Psoas muscle (tissue), 8 donors: ENCODE results near the gene HTR7. TPM values are rescaled to one million over a fixed set of nuclear protein-coding genes. Genes with fewer than 3 reads are reported as not detected.
A peak's percentile ranks its signal among the peaks of the same experiment; 100 is the strongest.

Experiments used
- ATAC-seq, 4 donors: fragments of 200-7000 bp; cut with Tn5 transposase; one replicate each; pipeline ENCODE4 v1.9.1; 2020; ENCODE audit warnings: moderate library complexity in 3 of 4, mild to moderate bottlenecking in 2 of 4
- DNase-seq, 2 donors: peaks; one replicate each; pipeline ENCODE4 v3.0.0-alpha.2; 2020
- H3K27ac ChIP-seq: fragments of 200-600 bp; one replicate; pipeline ENCODE4 v1.8.0; 2022
- H3K27me3 ChIP-seq, 3 donors: fragments of 200-600 bp in 1 of 3; one replicate each; pipeline versions ENCODE4 v1.6.1 to v1.8.0; 2013 to 2022; ENCODE audit warnings: low read length in 2 of 3, mild to moderate bottlenecking in 2 of 3, moderate library complexity in 1 of 3; ENCODE audit not compliant: insufficient read depth in 3 of 3
- H3K36me3 ChIP-seq, 2 donors: fragments of 200-600 bp in 1 of 2; one replicate each; pipeline versions ENCODE4 v1.6.1 to v1.8.0; 2013 to 2022; ENCODE audit warnings: low read depth in 1 of 2, mild to moderate bottlenecking in 1 of 2, moderate library complexity in 1 of 2; ENCODE audit not compliant: insufficient read depth in 1 of 2
- H3K4me1 ChIP-seq: fragments of 200-600 bp; one replicate; pipeline ENCODE4 v1.8.0; 2022
- H3K4me3 ChIP-seq: fragments of 200-600 bp; one replicate; pipeline ENCODE4 v1.8.0; 2022; ENCODE audit warnings: mild to moderate bottlenecking
- H3K9me3 ChIP-seq: fragments of 200-600 bp; one replicate; pipeline ENCODE4 v1.8.0; 2022
- WGBS, 3 donors: extraction: QIAGEN DNeasy Blood & Tissue Kit; methylation state at CpG; one replicate each; pipeline versions ENCODE4 v1.1.6 to v1.1.7; 2013; 5-methylcytosine and 5-hydroxymethylcytosine counted together
- intact Hi-C, 2 donors: fragments of 100-400 bp; cut with DNase I; formaldehyde crosslinking; loops; one replicate each; pipeline versions ENCODE4 v1.11.0 to v1.14.2; 2022
- polyA plus RNA-seq, 3 donors: library from polyadenylated mRNA; stranded (reverse); fragments of 200-250 nt; gene quantifications; one replicate each; pipeline ENCODE4 v1.2.3, GENCODE V29; 2013
- total RNA-seq, 4 donors: library from RNA; stranded (reverse); fragmentation: NEBNext Ultra II Directional in 2 of 4; extraction: Animal tissue kit (Norgen Biotek cat#: 25700) in 2 of 4; gene quantifications; one replicate each; pipeline versions ENCODE4 v1.2.1 to v1.2.4, GENCODE V29; 2021 to 2023
- TF ChIP-seq, protein P1 (sequence below): fragments of 200-600 bp; IDR thresholded peaks from one replicate; pipeline ENCODE4 v1.8.0; 2022; ENCODE audit warnings: antibody characterized with exemption
- donor health status: healthy with polysubstance abuse.
- donor health status: DM: no; HTN: no; CAD: no; lungs with moderate emphysema.
- donor health status: Bipolar disorder and iron deficiency.
- donor health status: healthy.
- donor health status: DM: yes; HTN: yes; CAD: no.
- donor health status: DM: no; HTN: no; CAD: no.
- donor health status: DM: no; HTN: no; CAD: no.
- donor health status: DM: yes; HTN: yes; CAD: no.

Gene HTR7
- total and polyA plus RNA-seq, 7 donors = 0.24 to 1.3 (median 0.39) TPM

DNA sequence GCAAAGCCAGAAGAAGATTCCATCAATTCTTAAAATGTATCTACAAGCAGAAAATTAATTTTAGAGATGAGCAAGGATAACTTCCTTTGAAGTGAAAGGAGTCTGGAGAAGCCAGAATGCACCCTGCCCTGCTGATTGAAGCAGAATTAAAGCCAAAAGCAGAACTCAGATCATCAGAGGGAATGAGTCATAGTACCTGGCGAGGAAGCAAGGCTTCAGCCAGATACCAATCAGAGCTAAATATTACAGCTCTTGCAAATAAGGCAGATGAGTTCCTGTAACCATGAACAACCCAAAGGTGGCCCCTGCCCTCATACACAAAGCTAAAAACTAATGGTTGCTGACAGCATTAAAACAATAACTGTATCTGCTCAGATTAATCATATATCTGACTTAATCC, 10.4 kb downstream of the HTR7 start:
- 16 to 27% (median 25%) methylated on average over 1 of the region's 1 CpG for WGBS, 3 donors
- ATAC-seq = peak in 3 of 4 donors; percentile 86 to 92 (median 86)
- DNase-seq = no peak

DNA sequence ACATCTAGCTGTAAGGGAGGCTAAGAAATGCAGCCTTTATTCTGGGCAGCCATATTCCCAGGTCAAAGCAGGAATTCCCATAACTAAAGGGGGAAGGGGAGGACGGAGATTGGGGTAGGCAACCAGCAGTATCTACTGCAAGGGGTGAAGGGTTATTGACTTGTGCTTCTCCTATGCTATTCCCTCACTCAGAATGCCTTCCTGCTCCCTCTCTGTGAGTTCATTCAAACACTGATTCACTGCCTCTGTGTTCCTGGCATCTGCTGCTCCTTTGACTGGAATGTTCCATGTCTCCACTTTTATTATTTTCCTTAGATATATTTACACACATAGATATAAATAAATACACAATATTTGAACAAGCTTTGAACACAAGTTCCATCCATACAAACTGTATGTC, 11.1 kb downstream of the HTR7 start:
- peaks cover 14% of the 10 kb centered on the region for H3K4me1 ChIP-seq
- TF ChIP-seq, protein P1, sequence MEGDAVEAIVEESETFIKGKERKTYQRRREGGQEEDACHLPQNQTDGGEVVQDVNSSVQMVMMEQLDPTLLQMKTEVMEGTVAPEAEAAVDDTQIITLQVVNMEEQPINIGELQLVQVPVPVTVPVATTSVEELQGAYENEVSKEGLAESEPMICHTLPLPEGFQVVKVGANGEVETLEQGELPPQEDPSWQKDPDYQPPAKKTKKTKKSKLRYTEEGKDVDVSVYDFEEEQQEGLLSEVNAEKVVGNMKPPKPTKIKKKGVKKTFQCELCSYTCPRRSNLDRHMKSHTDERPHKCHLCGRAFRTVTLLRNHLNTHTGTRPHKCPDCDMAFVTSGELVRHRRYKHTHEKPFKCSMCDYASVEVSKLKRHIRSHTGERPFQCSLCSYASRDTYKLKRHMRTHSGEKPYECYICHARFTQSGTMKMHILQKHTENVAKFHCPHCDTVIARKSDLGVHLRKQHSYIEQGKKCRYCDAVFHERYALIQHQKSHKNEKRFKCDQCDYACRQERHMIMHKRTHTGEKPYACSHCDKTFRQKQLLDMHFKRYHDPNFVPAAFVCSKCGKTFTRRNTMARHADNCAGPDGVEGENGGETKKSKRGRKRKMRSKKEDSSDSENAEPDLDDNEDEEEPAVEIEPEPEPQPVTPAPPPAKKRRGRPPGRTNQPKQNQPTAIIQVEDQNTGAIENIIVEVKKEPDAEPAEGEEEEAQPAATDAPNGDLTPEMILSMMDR = no peak
- H3K27me3 ChIP-seq = peaks cover 0 to 19% (median 6%) of the 10 kb centered on the region in 3 donors
- DNase-seq = no peak
- no peak overlapping the region for H3K4me3 ChIP-seq
- H3K36me3 ChIP-seq = no peaks in the 10 kb centered on the region
- intact Hi-C loops = no loop called here
- ATAC-seq = peak in 2 of 4 donors; percentile 42 to 66
- WGBS, 3 donors = 43 to 82% (median 45%) methylated on average over 1 of the region's 1 CpG
- H3K9me3 ChIP-seq = peaks cover 4% of the 10 kb centered on the region
- no peak overlapping the region for H3K27ac ChIP-seq

More for the DNA sequence above, 10.4 kb downstream of the HTR7 start:
- peaks cover 4% of the 10 kb centered on the region for H3K9me3 ChIP-seq
- H3K27ac ChIP-seq = no peak overlapping the region
- peaks cover 0 to 17% (median 6%) of the 10 kb centered on the region in 3 donors for H3K27me3 ChIP-seq
- TF ChIP-seq, protein P1 = no peak
- H3K4me3 ChIP-seq = no peak overlapping the region
- H3K36me3 ChIP-seq = no peaks in the 10 kb centered on the region
- H3K4me1 ChIP-seq = peaks cover 14% of the 10 kb centered on the region
- intact Hi-C loops = no loop called here

DNA sequence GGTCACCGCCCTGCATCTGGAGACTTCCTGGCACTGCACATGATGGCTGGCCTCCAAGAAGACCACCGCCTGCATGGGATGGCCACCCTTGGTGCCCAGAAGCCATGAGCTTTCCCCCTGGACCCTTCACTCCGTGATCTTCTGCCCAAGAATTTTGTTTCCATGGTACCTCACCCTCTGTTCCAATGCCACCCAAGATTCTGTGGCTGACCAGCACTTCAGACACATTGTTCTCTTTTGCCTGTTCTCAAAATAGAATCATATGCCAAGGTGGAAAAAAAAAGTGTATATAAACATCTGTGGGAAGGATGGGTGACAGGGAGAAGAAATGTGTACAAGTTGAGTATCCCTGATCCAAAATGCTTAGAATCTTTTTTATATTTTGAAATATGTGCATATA, 12.1 kb downstream of the HTR7 start:
- TF ChIP-seq, protein P1 = no peak

DNA sequence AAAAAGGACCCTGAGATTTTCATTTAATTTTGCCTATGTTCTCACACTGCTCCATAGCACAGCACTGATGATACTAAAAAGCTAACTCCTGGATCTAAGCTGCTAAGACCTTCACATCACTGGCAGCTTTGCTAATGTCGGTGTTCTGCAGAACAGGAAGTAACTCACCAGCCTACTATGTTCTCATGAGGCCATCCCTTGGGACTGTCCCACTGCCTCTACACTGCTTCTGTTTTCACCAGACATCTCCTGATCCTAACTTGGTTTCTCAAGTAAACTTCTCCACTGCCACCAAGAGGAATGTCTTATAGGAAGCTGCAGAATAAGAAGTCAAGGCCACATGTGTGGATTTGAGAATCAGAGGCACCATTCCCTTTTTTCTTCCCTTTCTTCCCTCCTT, 15.1 kb downstream of the HTR7 start:
- Histone ChIP-seq H3K4me1 (peaks cover 13% of the 10 kb centered on the region), H3K9me3 (no peaks in the 10 kb centered on the region), H3K27ac (no peak overlapping the region), H3K4me3 (no peak overlapping the region), H3K27me3 (peaks cover 0 to 19% (median 6%) of the 10 kb centered on the region in 3 donors), H3K36me3 (no peaks in the 10 kb centered on the region)
- TF ChIP-seq, protein P1 = no peak
- 72 to 86% (median 83%) methylated on average over 1 of the region's 1 CpG for WGBS, 3 donors
- DNase-seq (no peak), ATAC-seq (no peak)
- intact Hi-C loops = no loop called here

More for the DNA sequence above, 12.1 kb downstream of the HTR7 start:
- Histone ChIP-seq H3K4me1 (peaks cover 14% of the 10 kb centered on the region), H3K27ac (no peak overlapping the region), H3K4me3 (no peak overlapping the region), H3K27me3 (peaks cover 0 to 19% (median 6%) of the 10 kb centered on the region in 3 donors), H3K9me3 (peaks cover under 1% of the 10 kb centered on the region), H3K36me3 (no peaks in the 10 kb centered on the region)
- WGBS, 3 donors = 64 to 74% (median 68%) methylated on average over 3 of the region's 3 CpGs
- intact Hi-C loops = no loop called here
- ATAC-seq = no peak
- no peak for DNase-seq

DNA sequence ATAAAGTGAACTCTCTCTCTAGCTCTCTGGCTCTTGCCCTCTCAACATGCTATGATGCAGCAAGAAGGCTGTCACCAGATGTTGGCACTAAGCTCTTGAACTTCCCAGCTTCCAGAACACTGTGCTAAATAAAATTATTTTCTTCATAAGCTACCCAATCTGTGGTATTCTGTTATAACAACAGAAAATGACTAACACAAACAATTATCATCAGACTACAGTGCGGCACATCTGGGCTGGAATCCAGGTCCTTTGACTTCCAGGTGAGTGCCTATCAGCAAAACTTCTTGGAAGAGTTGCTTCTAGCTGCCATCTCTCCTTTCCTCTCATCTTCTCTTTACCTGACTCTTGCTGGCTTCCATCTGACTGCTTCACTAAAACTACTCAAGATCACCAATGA, 20.4 kb downstream of the HTR7 start:
- Histone ChIP-seq H3K9me3 (no peaks in the 10 kb centered on the region), H3K27me3 (peaks cover 0 to 2% (median 0%) of the 10 kb centered on the region in 3 donors), H3K4me3 (no peak overlapping the region), H3K36me3 (no peaks in the 10 kb centered on the region), H3K27ac (no peak overlapping the region), H3K4me1 (no peaks in the 10 kb centered on the region)
- WGBS, 3 donors = 87 to 96% (median 95%) methylated on average over 1 of the region's 1 CpG
- TF ChIP-seq, protein P1 = no peak
- ATAC-seq (no peak), DNase-seq (no peak)
- intact Hi-C loops = no loop called here
